Measurements from ENCODE around the gene GALNT14. TPM values are rescaled to one million over a fixed set of nuclear protein-coding genes. Genes with fewer than 3 reads are reported as not detected.

GALNT14 gene
- total RNA-seq, 4 donors from 2014 or later = 1.00 TPM; not detected in 3

GRCh38 chr2:31129375-31130171 lies 8.7 kb downstream of the GALNT14 start:
- in situ Hi-C loops (cut with MboI; ENCODE audit: low pct_ligation_motif_present in 1 of 4, low pct_unique_long_range_greater_than_20kb in 1 of 4, low sequenced_read_pairs in 3 of 4) (no loop called here), intact Hi-C loops (cut with DNase I; ENCODE audit: low total_unique reads) (no loop called here)
- no peaks in the 10 kb centered on the region for H3K36me3 ChIP-seq
- no peak overlapping the region for H3K4me3 ChIP-seq
- DNase-seq = no peak
- peaks cover 8% of the 10 kb centered on the region for H3K27me3 ChIP-seq
- WGBS, 2 donors (ENCODE audit: low coverage in 1 of 2) = 42 to 53% methylated on average over 5 to 6 of the region's 6 CpGs
- H3K4me1 ChIP-seq = no peaks in the 10 kb centered on the region
- no peaks in the 10 kb centered on the region for H3K9me3 ChIP-seq
- TF ChIP-seq POLR2AphosphoS5 (IDR thresholded peaks at IDR 0.05) (no peak), CTCF (IDR thresholded peaks at IDR 0.05) (no peak), POLR2A (IDR thresholded peaks at IDR 0.05) (no peak), EP300 (IDR thresholded peaks at IDR 0.05; ENCODE audit: low read depth) (no peak)
- no peak overlapping the region for H3K27ac ChIP-seq

GRCh38 chr2:31127931-31128330 lies 10.3 kb downstream of the GALNT14 start:
- Histone ChIP-seq H3K9me3 (no peaks in the 10 kb centered on the region), H3K36me3 (no peaks in the 10 kb centered on the region), H3K4me3 (no peak overlapping the region), H3K27ac (no peak overlapping the region), H3K27me3 (no peaks in the 10 kb centered on the region), H3K4me1 (no peaks in the 10 kb centered on the region)
- intact Hi-C loops (cut with DNase I; ENCODE audit: low total_unique reads) = no loop called here
- in situ Hi-C loops (cut with MboI; ENCODE audit: low pct_ligation_motif_present in 1 of 4, low pct_unique_long_range_greater_than_20kb in 1 of 4, low sequenced_read_pairs in 3 of 4) = no loop called here
- no peak for TF ChIP-seq POLR2A (IDR thresholded peaks at IDR 0.05)
- no peak for TF ChIP-seq POLR2AphosphoS5 (IDR thresholded peaks at IDR 0.05)
- no peak for TF ChIP-seq CTCF (IDR thresholded peaks at IDR 0.05)
- no peak for TF ChIP-seq EP300 (IDR thresholded peaks at IDR 0.05; ENCODE audit: low read depth)
- DNase-seq = no peak
- 74% methylated on average over 3 of the region's 3 CpGs; no CpG with 5 or more reads in 1 of the 2 donors for WGBS, 2 donors (ENCODE audit: low coverage in 1 of 2)

GRCh38 chr2:31125918-31126695 lies 12.1 kb downstream of the GALNT14 start:
- H3K36me3 ChIP-seq = no peaks in the 10 kb centered on the region
- in situ Hi-C loops (cut with MboI; ENCODE audit: low pct_ligation_motif_present in 1 of 4, low pct_unique_long_range_greater_than_20kb in 1 of 4, low sequenced_read_pairs in 3 of 4) (no loop called here), intact Hi-C loops (cut with DNase I; ENCODE audit: low total_unique reads) (no loop called here)
- no peaks in the 10 kb centered on the region for H3K27me3 ChIP-seq
- H3K4me3 ChIP-seq = no peak overlapping the region
- TF ChIP-seq POLR2A (IDR thresholded peaks at IDR 0.05) = no peak
- TF ChIP-seq EP300 (IDR thresholded peaks at IDR 0.05; ENCODE audit: low read depth) = no peak
- TF ChIP-seq CTCF (IDR thresholded peaks at IDR 0.05) = no peak
- no peak for TF ChIP-seq POLR2AphosphoS5 (IDR thresholded peaks at IDR 0.05)
- H3K4me1 ChIP-seq = no peaks in the 10 kb centered on the region
- no peaks in the 10 kb centered on the region for H3K9me3 ChIP-seq
- no peak for DNase-seq
- WGBS, 2 donors (ENCODE audit: low coverage in 1 of 2) = 76 to 81% methylated on average over 5 to 6 of the region's 6 CpGs
- H3K27ac ChIP-seq = no peak overlapping the region

GRCh38 chr2:31124904-31125303 lies 13.3 kb downstream of the GALNT14 start:
- no peak for TF ChIP-seq CTCF (IDR thresholded peaks at IDR 0.05)
- no peak for TF ChIP-seq POLR2A (IDR thresholded peaks at IDR 0.05)
- no peak for TF ChIP-seq POLR2AphosphoS5 (IDR thresholded peaks at IDR 0.05)
- no peak for TF ChIP-seq EP300 (IDR thresholded peaks at IDR 0.05; ENCODE audit: low read depth)
- Histone ChIP-seq H3K9me3 (no peaks in the 10 kb centered on the region), H3K36me3 (no peaks in the 10 kb centered on the region), H3K4me3 (no peak overlapping the region), H3K27ac (no peak overlapping the region), H3K4me1 (no peaks in the 10 kb centered on the region), H3K27me3 (no peaks in the 10 kb centered on the region)
- intact Hi-C loops (cut with DNase I; ENCODE audit: low total_unique reads) (no loop called here), in situ Hi-C loops (cut with MboI; ENCODE audit: low pct_ligation_motif_present in 1 of 4, low pct_unique_long_range_greater_than_20kb in 1 of 4, low sequenced_read_pairs in 3 of 4) (no loop called here)
- WGBS, 2 donors (ENCODE audit: low coverage in 1 of 2) = 97% methylated on average over 4 of the region's 4 CpGs; no CpG with 5 or more reads in 1 of the 2 donors
- DNase-seq = no peak

Data from transverse colon (tissue), 4 donors.